HepG2 (cell line): Measurements from ENCODE around the gene TBC1D22A. TPM values are rescaled to one million over a fixed set of nuclear protein-coding genes. Genes with fewer than 3 reads are reported as not detected.

Experiments used
- CC2D1A ChIP-seq: sonication (generic); formaldehyde crosslinking; IDR thresholded peaks from 2 replicates; pipeline ENCODE4 v1.8.1; 2023; ENCODE audit warnings: mild to moderate bottlenecking, missing genetic modification reagents
- CENPT ChIP-seq: sonication (generic); formaldehyde crosslinking; IDR thresholded peaks from 2 replicates; pipeline ENCODE4 v1.8.0; 2022; ENCODE audit warnings: low read depth, mild to moderate bottlenecking, moderate library complexity, missing genetic modification reagents
- HINFP ChIP-seq: sonication (generic); formaldehyde crosslinking; IDR thresholded peaks from 2 replicates; pipeline ENCODE4 v1.4.0; 2020; ENCODE audit warnings: low read depth, mild to moderate bottlenecking, missing genetic modification reagents
- HNF4G ChIP-seq, 2 experiments: sonication (generic) in 1 of 2; formaldehyde crosslinking in 1 of 2; IDR thresholded peaks; 2 replicates each; pipeline versions ENCODE4 v1.4.0 to v1.6.1; 2011 to 2020; ENCODE audit warnings: borderline replicate concordance in 2 of 2, low read depth in 2 of 2, mild to moderate bottlenecking in 2 of 2, low read length in 1 of 2, missing genetic modification reagents in 1 of 2, moderate library complexity in 1 of 2
- MED1 ChIP-seq: sonication (generic); formaldehyde crosslinking; IDR thresholded peaks from 2 replicates; pipeline ENCODE4 v1.4.0; 2020; ENCODE audit warnings: missing genetic modification reagents
- PLSCR1 ChIP-seq: sonication (generic); formaldehyde crosslinking; IDR thresholded peaks from 2 replicates; pipeline ENCODE4 v1.5.0; 2020; ENCODE audit warnings: missing genetic modification reagents, mild to moderate bottlenecking, borderline replicate concordance
- RFXANK ChIP-seq: IDR thresholded peaks from 2 replicates; pipeline ENCODE4 v1.6.1; 2016
- SIN3A ChIP-seq: IDR thresholded peaks from 2 replicates; pipeline ENCODE4 v1.6.1; 2011; ENCODE audit warnings: low read depth, mild to moderate bottlenecking, control low read depth, low read length, borderline replicate concordance
- STAT5B ChIP-seq: sonication (generic); formaldehyde crosslinking; IDR thresholded peaks from 2 replicates; pipeline ENCODE4 v1.4.0; 2020; ENCODE audit warnings: missing genetic modification reagents
- ZNF12 ChIP-seq: sonication (generic); formaldehyde crosslinking; IDR thresholded peaks from 2 replicates; pipeline ENCODE4 v1.5.0; 2020; ENCODE audit warnings: missing genetic modification reagents
- ZNF121 ChIP-seq: sonication (generic); formaldehyde crosslinking; IDR thresholded peaks from 2 replicates; pipeline ENCODE4 v1.5.0; 2020; ENCODE audit warnings: mild to moderate bottlenecking, missing genetic modification reagents
- ZNF276 ChIP-seq: sonication (generic); formaldehyde crosslinking; IDR thresholded peaks from 2 replicates; pipeline ENCODE4 v1.4.0; 2020; ENCODE audit warnings: mild to moderate bottlenecking, low read depth, missing genetic modification reagents
- ZNF740 ChIP-seq: sonication (generic); formaldehyde crosslinking; IDR thresholded peaks from 2 replicates; pipeline ENCODE4 v1.4.0; 2020; ENCODE audit warnings: missing genetic modification reagents
- ZNF878 ChIP-seq: sonication (generic); formaldehyde crosslinking; IDR thresholded peaks from 2 replicates; pipeline ENCODE4 v1.8.1; 2023; ENCODE audit warnings: mild to moderate bottlenecking, missing genetic modification reagents, moderate library complexity
- polyA plus RNA-seq, 8 experiments: library from polyadenylated mRNA; depleted of rRNA in 3 of 8; stranded (reverse) in 7 of 8; unstranded in 1 of 8; fragments of >200 nt; fragmentation: Illumina TruSeq in 4 of 8; extraction: Trizol in 4 of 8; gene quantifications; 2 replicates each; pipeline versions ENCODE4 v1.2.1 to v1.2.3, GENCODE V29; 2011 to 2016; ENCODE audit warnings: low read depth in 4 of 8, missing spikeins in 1 of 8, mixed read lengths in 1 of 8; ENCODE audit not compliant: insufficient read depth in 1 of 8
- total RNA-seq, 5 experiments: library from RNA; depleted of rRNA; stranded (reverse); fragments of >200 nt; fragmentation: Illumina TruSeq; extraction: Trizol; gene quantifications; 2 replicates each; pipeline ENCODE4 v1.2.3, GENCODE V29; 2016; ENCODE audit warnings: low read depth in 1 of 5
- TF ChIP-seq, protein P1 (sequence below): sonication (generic); formaldehyde crosslinking; IDR thresholded peaks from 2 replicates; pipeline ENCODE4 v1.5.1; 2020; ENCODE audit warnings: mild to moderate bottlenecking, moderate library complexity, missing genetic modification reagents
- TF ChIP-seq, protein P2 (sequence below): sonication (generic); formaldehyde crosslinking; IDR thresholded peaks from 2 replicates; pipeline ENCODE4 v1.9.0; 2021; ENCODE audit warnings: missing genetic modification reagents, borderline replicate concordance
- TF ChIP-seq, protein P3 (sequence below): sonication (generic); formaldehyde crosslinking; IDR thresholded peaks from 2 replicates; pipeline ENCODE4 v1.4.0; 2020; ENCODE audit warnings: missing genetic modification reagents

Gene TBC1D22A
- total and polyA plus RNA-seq, 2 of the 13 experiments (the other 11 are each of a cell fraction or from before 2014, with no cell fraction given): 17.3 to 18.0 TPM

DNA sequence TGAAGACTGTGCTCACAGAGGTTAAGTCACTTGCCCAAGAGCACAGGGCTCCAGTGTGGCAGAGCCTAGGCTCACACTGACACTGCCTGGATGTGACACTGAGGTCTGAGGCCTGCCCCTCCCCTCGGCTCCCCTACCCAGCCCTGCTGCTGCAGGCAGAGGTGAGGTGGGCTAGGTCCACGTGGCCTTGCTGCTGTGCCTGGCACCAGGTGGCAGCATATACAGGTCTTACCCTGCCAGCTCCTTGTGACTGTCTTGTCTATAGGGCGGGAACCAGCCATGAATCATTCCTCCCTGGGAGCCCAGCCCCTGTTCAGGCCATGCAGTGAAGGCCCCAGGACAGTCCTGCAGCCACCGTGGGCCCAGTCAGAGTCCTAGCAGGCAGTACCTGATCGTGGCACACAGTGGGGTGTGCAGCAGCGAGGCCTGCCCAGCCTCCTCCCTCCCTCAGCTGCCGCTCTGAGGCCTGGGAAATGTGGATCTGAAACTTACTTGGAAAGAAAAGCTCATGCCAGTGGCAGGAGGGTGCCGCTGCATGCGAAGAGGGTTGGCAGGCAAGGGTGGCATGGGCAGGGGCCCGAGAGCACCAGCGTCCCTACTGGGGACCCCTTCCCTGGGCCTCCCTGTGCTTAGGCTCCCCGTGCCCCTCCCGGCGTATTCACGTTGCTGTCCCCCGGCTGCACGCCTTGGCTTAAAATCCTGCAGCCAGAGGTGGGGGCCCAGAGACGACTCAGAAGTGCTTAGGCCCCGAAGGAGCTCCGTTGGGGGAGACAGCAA lies 23.2 kb upstream of the TBC1D22A start (continued):
- TF ChIP-seq ZNF12 (CRISPR knock-in tag) (no peak), PLSCR1 (CRISPR knock-in tag) (no peak), MED1 (CRISPR knock-in tag) (no peak), ZNF276 (CRISPR knock-in tag) (no peak), HNF4G (IDR thresholded peaks at IDR 0.05; ENCODE audit: borderline replicate concordance, low read depth, low read length) (no peak), HNF4G (CRISPR knock-in tag; IDR thresholded peaks at IDR 0.05; ENCODE audit: borderline replicate concordance, low read depth) (no peak), ZNF740 (CRISPR knock-in tag) (no peak), ZNF878 (CRISPR knock-in tag) (no peak), CC2D1A (CRISPR knock-in tag) (no peak), SIN3A (0 out of 2 replicates have a peak, but pooled peaks have one; percentile 21), HINFP (CRISPR knock-in tag) (no peak), STAT5B (CRISPR knock-in tag) (no peak), RFXANK (no peak), ZNF121 (CRISPR knock-in tag) (no peak), CENPT (CRISPR knock-in tag) (no peak)
- TF ChIP-seq, protein P1, sequence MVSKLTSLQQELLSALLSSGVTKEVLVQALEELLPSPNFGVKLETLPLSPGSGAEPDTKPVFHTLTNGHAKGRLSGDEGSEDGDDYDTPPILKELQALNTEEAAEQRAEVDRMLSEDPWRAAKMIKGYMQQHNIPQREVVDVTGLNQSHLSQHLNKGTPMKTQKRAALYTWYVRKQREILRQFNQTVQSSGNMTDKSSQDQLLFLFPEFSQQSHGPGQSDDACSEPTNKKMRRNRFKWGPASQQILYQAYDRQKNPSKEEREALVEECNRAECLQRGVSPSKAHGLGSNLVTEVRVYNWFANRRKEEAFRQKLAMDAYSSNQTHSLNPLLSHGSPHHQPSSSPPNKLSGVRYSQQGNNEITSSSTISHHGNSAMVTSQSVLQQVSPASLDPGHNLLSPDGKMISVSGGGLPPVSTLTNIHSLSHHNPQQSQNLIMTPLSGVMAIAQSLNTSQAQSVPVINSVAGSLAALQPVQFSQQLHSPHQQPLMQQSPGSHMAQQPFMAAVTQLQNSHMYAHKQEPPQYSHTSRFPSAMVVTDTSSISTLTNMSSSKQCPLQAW: no peak; the same call in 1 of the 2 replicates
- TF ChIP-seq, protein P2, sequence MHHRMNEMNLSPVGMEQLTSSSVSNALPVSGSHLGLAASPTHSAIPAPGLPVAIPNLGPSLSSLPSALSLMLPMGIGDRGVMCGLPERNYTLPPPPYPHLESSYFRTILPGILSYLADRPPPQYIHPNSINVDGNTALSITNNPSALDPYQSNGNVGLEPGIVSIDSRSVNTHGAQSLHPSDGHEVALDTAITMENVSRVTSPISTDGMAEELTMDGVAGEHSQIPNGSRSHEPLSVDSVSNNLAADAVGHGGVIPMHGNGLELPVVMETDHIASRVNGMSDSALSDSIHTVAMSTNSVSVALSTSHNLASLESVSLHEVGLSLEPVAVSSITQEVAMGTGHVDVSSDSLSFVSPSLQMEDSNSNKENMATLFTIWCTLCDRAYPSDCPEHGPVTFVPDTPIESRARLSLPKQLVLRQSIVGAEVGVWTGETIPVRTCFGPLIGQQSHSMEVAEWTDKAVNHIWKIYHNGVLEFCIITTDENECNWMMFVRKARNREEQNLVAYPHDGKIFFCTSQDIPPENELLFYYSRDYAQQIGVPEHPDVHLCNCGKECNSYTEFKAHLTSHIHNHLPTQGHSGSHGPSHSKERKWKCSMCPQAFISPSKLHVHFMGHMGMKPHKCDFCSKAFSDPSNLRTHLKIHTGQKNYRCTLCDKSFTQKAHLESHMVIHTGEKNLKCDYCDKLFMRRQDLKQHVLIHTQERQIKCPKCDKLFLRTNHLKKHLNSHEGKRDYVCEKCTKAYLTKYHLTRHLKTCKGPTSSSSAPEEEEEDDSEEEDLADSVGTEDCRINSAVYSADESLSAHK (CRISPR knock-in tag): no peak
- TF ChIP-seq, protein P3, sequence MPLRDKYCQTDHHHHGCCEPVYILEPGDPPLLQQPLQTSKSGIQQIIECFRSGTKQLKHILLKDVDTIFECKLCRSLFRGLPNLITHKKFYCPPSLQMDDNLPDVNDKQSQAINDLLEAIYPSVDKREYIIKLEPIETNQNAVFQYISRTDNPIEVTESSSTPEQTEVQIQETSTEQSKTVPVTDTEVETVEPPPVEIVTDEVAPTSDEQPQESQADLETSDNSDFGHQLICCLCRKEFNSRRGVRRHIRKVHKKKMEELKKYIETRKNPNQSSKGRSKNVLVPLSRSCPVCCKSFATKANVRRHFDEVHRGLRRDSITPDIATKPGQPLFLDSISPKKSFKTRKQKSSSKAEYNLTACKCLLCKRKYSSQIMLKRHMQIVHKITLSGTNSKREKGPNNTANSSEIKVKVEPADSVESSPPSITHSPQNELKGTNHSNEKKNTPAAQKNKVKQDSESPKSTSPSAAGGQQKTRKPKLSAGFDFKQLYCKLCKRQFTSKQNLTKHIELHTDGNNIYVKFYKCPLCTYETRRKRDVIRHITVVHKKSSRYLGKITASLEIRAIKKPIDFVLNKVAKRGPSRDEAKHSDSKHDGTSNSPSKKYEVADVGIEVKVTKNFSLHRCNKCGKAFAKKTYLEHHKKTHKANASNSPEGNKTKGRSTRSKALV: no peak
